ENCODE data around the gene KCNK4.

The KCNK4 gene

GRCh38 chr11:64258946-64259532 lies 32.1 kb upstream of the KCNK4 start:
- 97% methylated on average over 32 of the region's 32 CpGs for WGBS (ENCODE audit: insufficient coverage)

GRCh38 chr11:64259533-64260067 lies 31.5 kb upstream of the KCNK4 start:
- Histone ChIP-seq H3K27me3 (replicated peaks in 2 of 5; ENCODE audit: control insufficient read depth in 4 of 5, insufficient read depth in 5 of 5, low read length in 4 of 5) (no peaks in the 10 kb centered on the region), H3K36me3 (ENCODE audit: control insufficient read depth in 4 of 4, insufficient read depth in 4 of 4, low read length in 3 of 4) (peaks cover 3 to 84% (median 51%) of the 10 kb centered on the region in 4 experiments), H3K9me3 (ENCODE audit: control extremely low read depth in 1 of 5, control insufficient read depth in 4 of 5, insufficient read depth in 2 of 5, low read depth in 1 of 5, low read length in 4 of 5) (no peaks in the 10 kb centered on the region), H3K4me3 (ENCODE audit: control insufficient read depth in 1 of 7, extremely low read depth in 1 of 7, insufficient read depth in 4 of 7, low read depth in 2 of 7, low read length in 6 of 7) (no peak overlapping the region), H3K27ac (ENCODE audit: insufficient read depth in 1 of 2, low read depth in 1 of 2, low read length in 2 of 2, poor library complexity in 1 of 2, severe bottlenecking in 2 of 2) (no peak overlapping the region), H3K4me1 (ENCODE audit: control extremely low read depth in 1 of 4, control insufficient read depth in 4 of 4, insufficient read depth in 4 of 4, low read length in 3 of 4) (no peaks in the 10 kb centered on the region)
- CTCF ChIA-PET = interaction anchor here (1.0 to 2.9 kb wide), 4 partner anchors 9 to 16 kb away, joined by 3 to 13 read pairs (median 7); no protein-coding TSS in a partner anchor
- DNase-seq = no peak
- POLR2A ChIA-PET = no interaction called here
- 91% methylated on average over 4 of the region's 4 CpGs for WGBS (ENCODE audit: insufficient coverage)

More at GRCh38 chr11:64258946-64259532, 32.1 kb upstream of the KCNK4 start:
- H3K9me3 ChIP-seq (ENCODE audit: control extremely low read depth in 1 of 5, control insufficient read depth in 4 of 5, insufficient read depth in 2 of 5, low read depth in 1 of 5, low read length in 4 of 5) = no peaks in the 10 kb centered on the region
- H3K27ac ChIP-seq (ENCODE audit: insufficient read depth in 1 of 2, low read depth in 1 of 2, low read length in 2 of 2, poor library complexity in 1 of 2, severe bottlenecking in 2 of 2) = no peak overlapping the region
- H3K4me1 ChIP-seq (ENCODE audit: control extremely low read depth in 1 of 4, control insufficient read depth in 4 of 4, insufficient read depth in 4 of 4, low read length in 3 of 4) = no peaks in the 10 kb centered on the region
- H3K27me3 ChIP-seq (replicated peaks in 2 of 5; ENCODE audit: control insufficient read depth in 4 of 5, insufficient read depth in 5 of 5, low read length in 4 of 5) = no peaks in the 10 kb centered on the region
- ChIA-PET POLR2A (no interaction called here), CTCF (interaction anchor here (1.0 to 2.9 kb wide), 6 partner anchors 9 to 53 kb away, joined by 3 to 13 read pairs (median 6); partner anchors contain the start of genes ESRRA and FERMT3)
- DNase-seq = no peak
- no peak overlapping the region for H3K4me3 ChIP-seq (ENCODE audit: control insufficient read depth in 1 of 7, extremely low read depth in 1 of 7, insufficient read depth in 4 of 7, low read depth in 2 of 7, low read length in 6 of 7)
- peaks cover 3 to 84% (median 50%) of the 10 kb centered on the region in 4 experiments for H3K36me3 ChIP-seq (ENCODE audit: control insufficient read depth in 4 of 4, insufficient read depth in 4 of 4, low read length in 3 of 4)

DNA sequence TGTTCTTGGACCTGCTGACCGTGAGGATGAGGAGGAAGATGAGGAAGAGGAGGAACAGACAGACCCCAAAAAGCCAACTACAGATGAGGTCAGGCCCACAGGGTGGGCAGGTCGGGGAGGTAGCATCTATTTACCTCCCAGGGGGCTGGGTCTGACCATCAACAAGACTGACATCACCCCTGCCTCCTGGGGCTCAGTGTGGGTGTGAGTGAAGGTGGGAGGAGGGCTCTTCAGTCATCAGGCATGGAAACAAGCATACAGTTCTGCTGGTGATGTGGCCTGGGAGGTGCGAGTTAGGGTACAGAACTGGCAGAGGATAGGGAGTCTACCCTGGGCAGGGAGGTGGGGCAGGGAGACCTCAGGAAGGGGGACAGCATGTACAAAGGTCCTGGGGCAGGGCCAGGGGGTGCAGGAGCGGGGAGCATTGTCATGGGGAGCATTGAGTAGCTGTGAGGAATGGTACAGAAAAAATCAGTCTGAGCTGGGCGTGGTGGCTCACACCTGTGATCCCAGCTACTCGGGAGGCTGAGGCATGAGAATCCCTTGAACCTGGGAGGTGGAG lies 30.9 kb upstream of the KCNK4 start:
- Histone ChIP-seq H3K4me3 (ENCODE audit: control insufficient read depth in 1 of 7, extremely low read depth in 1 of 7, insufficient read depth in 4 of 7, low read depth in 2 of 7, low read length in 6 of 7) (no peak overlapping the region), H3K4me1 (ENCODE audit: control extremely low read depth in 1 of 4, control insufficient read depth in 4 of 4, insufficient read depth in 4 of 4, low read length in 3 of 4) (no peaks in the 10 kb centered on the region), H3K9me3 (ENCODE audit: control extremely low read depth in 1 of 5, control insufficient read depth in 4 of 5, insufficient read depth in 2 of 5, low read depth in 1 of 5, low read length in 4 of 5) (no peaks in the 10 kb centered on the region), H3K27me3 (replicated peaks in 2 of 5; ENCODE audit: control insufficient read depth in 4 of 5, insufficient read depth in 5 of 5, low read length in 4 of 5) (no peaks in the 10 kb centered on the region), H3K36me3 (ENCODE audit: control insufficient read depth in 4 of 4, insufficient read depth in 4 of 4, low read length in 3 of 4) (peaks cover 3 to 81% (median 49%) of the 10 kb centered on the region in 4 experiments), H3K27ac (ENCODE audit: insufficient read depth in 1 of 2, low read depth in 1 of 2, low read length in 2 of 2, poor library complexity in 1 of 2, severe bottlenecking in 2 of 2) (no peak overlapping the region)
- 96% methylated on average over 5 of the region's 6 CpGs for WGBS (ENCODE audit: insufficient coverage)
- no peak for DNase-seq
- ChIA-PET POLR2A (interaction anchor here (0.6 kb wide), 1 partner anchor 8 kb away, joined by 4 read pairs; no protein-coding TSS in a partner anchor), CTCF (interaction anchor here (2.9 kb wide), 1 partner anchor 10 kb away, joined by 11 read pairs; no protein-coding TSS in a partner anchor)

DNA sequence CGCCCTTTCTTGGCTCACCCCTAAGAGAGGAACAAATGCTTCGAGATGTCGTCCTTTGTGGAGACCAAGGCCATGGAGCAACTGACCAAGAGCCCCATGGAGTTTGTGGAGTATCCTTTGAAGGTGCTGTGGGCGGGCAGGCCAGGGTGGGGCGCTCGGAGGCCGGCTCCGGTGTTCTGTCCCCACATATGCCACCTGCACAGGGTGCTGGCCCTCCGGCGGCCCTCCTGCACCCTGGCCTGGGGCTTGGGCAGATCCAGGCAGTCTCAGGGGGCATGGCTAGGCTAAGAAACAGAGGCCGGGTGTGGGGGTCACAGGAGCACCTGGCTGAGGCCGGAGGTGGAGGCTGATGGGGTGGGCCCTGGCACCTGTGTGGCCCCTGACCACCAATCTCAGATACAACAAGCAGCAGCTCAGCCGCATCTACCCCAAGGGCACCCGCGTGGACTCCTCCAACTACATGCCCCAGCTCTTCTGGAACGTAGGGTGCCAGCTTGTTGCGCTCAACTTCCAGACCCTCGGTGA lies 29.5 kb upstream of the KCNK4 start:
- Histone ChIP-seq H3K27ac (ENCODE audit: insufficient read depth in 1 of 2, low read depth in 1 of 2, low read length in 2 of 2, poor library complexity in 1 of 2, severe bottlenecking in 2 of 2) (no peak overlapping the region), H3K9me3 (ENCODE audit: control extremely low read depth in 1 of 5, control insufficient read depth in 4 of 5, insufficient read depth in 2 of 5, low read depth in 1 of 5, low read length in 4 of 5) (no peaks in the 10 kb centered on the region), H3K36me3 (ENCODE audit: control insufficient read depth in 4 of 4, insufficient read depth in 4 of 4, low read length in 3 of 4) (peaks cover 3 to 79% (median 46%) of the 10 kb centered on the region in 4 experiments), H3K4me1 (ENCODE audit: control extremely low read depth in 1 of 4, control insufficient read depth in 4 of 4, insufficient read depth in 4 of 4, low read length in 3 of 4) (no peaks in the 10 kb centered on the region), H3K4me3 (ENCODE audit: control insufficient read depth in 1 of 7, extremely low read depth in 1 of 7, insufficient read depth in 4 of 7, low read depth in 2 of 7, low read length in 6 of 7) (no peak overlapping the region), H3K27me3 (replicated peaks in 2 of 5; ENCODE audit: control insufficient read depth in 4 of 5, insufficient read depth in 5 of 5, low read length in 4 of 5) (no peaks in the 10 kb centered on the region)
- POLR2A ChIA-PET = no interaction called here
- whole genome bisulfite sequencing (ENCODE audit: insufficient coverage) = 95% methylated on average over 13 of the region's 18 CpGs
- DNase-seq = no peak
- CTCF ChIA-PET = interaction anchor here (1.3 to 11.4 kb wide), 2 partner anchors 12 to 40 kb away, joined by 3 to 106 read pairs; partner anchors contain the start of genes PLCB3 and PPP1R14B

- 96% methylated on average over 36 of the region's 42 CpGs for WGBS (ENCODE audit: insufficient coverage)
- ChIA-PET CTCF (interaction anchor here (1.3 to 11.4 kb wide), 6 partner anchors 8 to 57 kb away, joined by 3 to 106 read pairs (median 13); partner anchors contain the start of genes FERMT3, PLCB3 and PPP1R14B), POLR2A (no interaction called here)
- no peaks in the 10 kb centered on the region for H3K27me3 ChIP-seq (replicated peaks in 2 of 5; ENCODE audit: control insufficient read depth in 4 of 5, insufficient read depth in 5 of 5, low read length in 4 of 5)
- DNase-seq = no peak
- no peaks in the 10 kb centered on the region for H3K9me3 ChIP-seq (ENCODE audit: control extremely low read depth in 1 of 5, control insufficient read depth in 4 of 5, insufficient read depth in 2 of 5, low read depth in 1 of 5, low read length in 4 of 5)
- H3K36me3 ChIP-seq (ENCODE audit: control insufficient read depth in 4 of 4, insufficient read depth in 4 of 4, low read length in 3 of 4) = peaks cover 3 to 77% (median 42%) of the 10 kb centered on the region in 4 experiments
- peaks cover 0 to 6% (median 4%) of the 10 kb centered on the region in 4 experiments for H3K4me1 ChIP-seq (ENCODE audit: control extremely low read depth in 1 of 4, control insufficient read depth in 4 of 4, insufficient read depth in 4 of 4, low read length in 3 of 4)
- no peak overlapping the region for H3K4me3 ChIP-seq (ENCODE audit: control insufficient read depth in 1 of 7, extremely low read depth in 1 of 7, insufficient read depth in 4 of 7, low read depth in 2 of 7, low read length in 6 of 7)
- no peak overlapping the region for H3K27ac ChIP-seq (ENCODE audit: insufficient read depth in 1 of 2, low read depth in 1 of 2, low read length in 2 of 2, poor library complexity in 1 of 2, severe bottlenecking in 2 of 2)
These were observed 28.7 kb upstream of the KCNK4 start for GRCh38 chr11:64262271-64263002.

DNA sequence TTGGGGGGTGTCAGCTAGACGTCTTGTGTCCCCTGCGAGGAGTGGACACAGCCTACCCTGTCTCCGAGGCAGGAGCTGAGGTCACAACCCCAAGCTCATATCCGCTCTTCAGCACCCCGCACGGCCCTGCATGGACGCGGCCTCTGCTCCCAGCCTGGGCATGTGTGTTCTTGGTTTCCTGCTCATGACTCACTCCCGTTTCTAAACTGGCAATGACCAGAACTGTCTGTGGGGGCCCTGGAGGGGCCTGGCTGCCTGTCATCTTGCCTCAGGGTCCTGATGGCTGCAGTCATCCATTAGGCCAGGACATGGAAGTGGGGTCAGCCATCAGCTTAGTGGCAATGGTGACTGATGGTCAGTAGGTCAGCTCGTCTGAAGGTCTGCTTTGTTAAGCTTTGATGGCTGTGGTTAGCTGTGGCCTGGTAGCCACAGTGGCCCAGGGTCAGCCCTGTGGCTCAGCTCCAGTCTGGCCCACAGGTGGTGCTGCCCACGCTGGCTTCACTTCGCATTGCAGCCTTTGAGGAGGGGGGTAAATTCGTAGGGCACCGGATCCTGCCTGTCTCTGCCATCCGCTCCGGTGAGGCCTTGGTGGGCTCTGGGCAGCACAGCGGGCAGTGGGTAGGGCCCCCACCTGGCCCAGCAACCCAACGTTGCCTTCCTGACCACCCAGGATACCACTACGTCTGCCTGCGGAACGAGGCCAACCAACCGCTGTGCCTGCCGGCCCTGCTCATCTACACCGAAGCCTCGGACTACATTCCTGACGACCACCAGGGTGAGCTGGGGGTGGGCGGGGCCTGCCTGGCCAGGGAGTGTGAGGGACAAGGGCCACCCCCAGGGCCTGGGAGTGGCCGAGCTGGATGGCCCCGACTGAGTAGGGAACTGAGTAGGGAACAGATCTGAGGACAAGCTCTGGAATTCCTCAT lies 27.8 kb upstream of the KCNK4 start:
- no peaks in the 10 kb centered on the region for H3K9me3 ChIP-seq (ENCODE audit: control extremely low read depth in 1 of 5, control insufficient read depth in 4 of 5, insufficient read depth in 2 of 5, low read depth in 1 of 5, low read length in 4 of 5)
- no peak overlapping the region for H3K4me3 ChIP-seq (ENCODE audit: control insufficient read depth in 1 of 7, extremely low read depth in 1 of 7, insufficient read depth in 4 of 7, low read depth in 2 of 7, low read length in 6 of 7)
- no peak overlapping the region for H3K27ac ChIP-seq (ENCODE audit: insufficient read depth in 1 of 2, low read depth in 1 of 2, low read length in 2 of 2, poor library complexity in 1 of 2, severe bottlenecking in 2 of 2)
- 94% methylated on average over 21 of the region's 29 CpGs for WGBS (ENCODE audit: insufficient coverage)
- ChIA-PET POLR2A (no interaction called here), CTCF (interaction anchor here (1.3 to 11.4 kb wide), 7 partner anchors 8 to 58 kb away, joined by 3 to 106 read pairs (median 8); partner anchors contain the start of genes CATSPERZ, FERMT3, PLCB3 and PPP1R14B)
- peaks cover 0 to 14% (median 13%) of the 10 kb centered on the region in 4 experiments for H3K4me1 ChIP-seq (ENCODE audit: control extremely low read depth in 1 of 4, control insufficient read depth in 4 of 4, insufficient read depth in 4 of 4, low read length in 3 of 4)
- DNase-seq = no peak
- H3K27me3 ChIP-seq (replicated peaks in 2 of 5; ENCODE audit: control insufficient read depth in 4 of 5, insufficient read depth in 5 of 5, low read length in 4 of 5) = no peaks in the 10 kb centered on the region
- H3K36me3 ChIP-seq (ENCODE audit: control insufficient read depth in 4 of 4, insufficient read depth in 4 of 4, low read length in 3 of 4) = peaks cover 3 to 72% (median 41%) of the 10 kb centered on the region in 4 experiments
